ENCODE results near the gene MTRFR.

The MTRFR gene

DNA sequence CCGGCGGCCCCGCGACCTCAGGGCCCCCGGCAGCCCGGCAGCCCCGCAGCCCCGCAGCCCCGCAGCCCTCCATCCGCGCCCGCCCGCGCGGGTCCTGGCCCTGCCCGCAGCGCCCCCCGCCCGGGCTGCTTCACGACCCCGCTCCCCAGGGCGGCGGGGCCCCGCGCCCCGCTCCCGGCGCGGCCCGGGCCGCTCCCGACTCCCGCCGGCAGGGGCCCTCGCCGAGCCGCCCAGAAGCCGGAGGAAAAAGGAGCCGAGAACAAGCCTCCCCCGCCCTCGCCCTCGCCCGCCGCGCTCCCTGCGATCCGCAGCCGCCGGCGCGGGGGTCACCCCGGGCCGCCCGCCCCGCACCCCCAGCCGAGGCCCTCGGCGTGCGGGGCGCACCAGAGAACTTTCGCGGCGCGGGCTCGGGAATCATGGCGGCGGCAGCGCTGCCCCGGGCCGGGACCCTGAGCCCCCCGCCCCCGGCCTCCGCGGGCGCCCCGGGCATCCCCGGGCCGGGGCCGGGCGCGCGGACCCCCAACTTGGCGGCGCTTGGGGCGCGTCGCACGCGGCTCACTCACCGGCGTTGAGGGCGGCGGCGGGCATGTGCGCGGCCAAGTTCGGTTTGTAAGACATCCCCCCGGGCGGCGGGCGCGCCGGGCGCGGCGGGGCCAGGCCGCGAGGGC lies 37.9 kb downstream of the MTRFR start:
- peak overlapping the region; percentile 63 for H3K4me3 ChIP-seq (ENCODE audit: low read depth, low read length)
- no peak for DNase-seq (ENCODE audit: low read depth)
- peak; percentile 50 for TF ChIP-seq CTCF (IDR thresholded peaks at IDR 0.05; ENCODE audit: low read depth, low read length, missing control alignments)

DNA sequence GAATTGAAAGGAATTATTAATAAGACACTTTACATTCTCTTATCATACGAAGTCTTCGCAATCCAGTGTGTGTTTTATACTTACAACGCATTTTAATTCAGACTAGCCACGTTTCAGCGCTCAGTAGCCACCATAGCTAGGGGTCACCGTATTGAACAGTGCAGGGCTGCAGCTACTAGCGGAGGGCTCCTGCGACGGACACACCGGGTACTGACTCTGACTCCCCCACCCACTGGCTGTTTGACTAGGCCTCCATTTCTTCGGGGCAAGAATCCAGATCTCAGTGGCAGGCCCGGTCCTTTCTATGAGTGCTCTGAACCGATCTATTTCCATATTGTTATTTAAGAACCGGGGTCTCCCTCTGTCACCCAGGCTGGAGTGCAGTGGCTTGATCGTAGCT lies 39.9 kb downstream of the MTRFR start:
- no peak for TF ChIP-seq CTCF (IDR thresholded peaks at IDR 0.05; ENCODE audit: low read depth, low read length, missing control alignments)
- no peak for DNase-seq (ENCODE audit: low read depth)
- no peak overlapping the region for H3K4me3 ChIP-seq (ENCODE audit: low read depth, low read length)

DNA sequence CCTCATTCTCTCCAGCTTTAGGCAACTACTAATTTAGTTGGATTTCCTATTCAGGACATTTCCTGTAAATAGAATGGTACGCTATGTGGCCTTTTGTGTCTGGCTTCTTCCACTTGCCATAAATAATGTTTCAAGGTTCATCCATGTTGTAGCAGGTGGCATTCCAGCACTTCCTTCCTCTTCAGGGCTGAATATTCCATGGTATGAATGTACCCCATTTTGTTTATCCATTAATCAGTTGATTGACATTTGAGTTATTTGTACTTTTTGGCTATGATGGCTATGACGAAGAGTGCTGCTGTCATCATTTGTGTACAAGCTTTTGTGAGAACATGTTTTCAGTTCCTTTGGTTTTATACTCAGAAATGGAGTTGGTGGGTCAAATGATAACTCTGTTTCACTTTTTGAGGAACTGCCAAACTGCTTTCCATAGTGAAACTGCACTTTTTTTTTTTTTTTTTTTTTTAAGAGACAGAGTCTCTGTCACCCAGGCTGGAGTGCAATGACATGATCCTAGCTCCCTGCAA lies 44.9 kb downstream of the MTRFR start:
- no peak for TF ChIP-seq CTCF (IDR thresholded peaks at IDR 0.05; ENCODE audit: low read depth, low read length, missing control alignments)
- DNase-seq (ENCODE audit: low read depth): peak; percentile 87
- no peak overlapping the region for H3K4me3 ChIP-seq (ENCODE audit: low read depth, low read length)

- no peak for DNase-seq (ENCODE audit: low read depth)
- TF ChIP-seq CTCF (IDR thresholded peaks at IDR 0.05; ENCODE audit: low read depth, low read length, missing control alignments): no peak
- no peak overlapping the region for H3K4me3 ChIP-seq (ENCODE audit: low read depth, low read length)
Observed at GRCh38 chr12:123280971-123281370, 47.7 kb downstream of the MTRFR start.

- no peak for TF ChIP-seq CTCF (IDR thresholded peaks at IDR 0.05; ENCODE audit: low read depth, low read length, missing control alignments)
- no peak overlapping the region for H3K4me3 ChIP-seq (ENCODE audit: low read depth, low read length)
- no peak for DNase-seq (ENCODE audit: low read depth)
Observed at GRCh38 chr12:123282111-123282510, 48.9 kb downstream of the MTRFR start.

DNA sequence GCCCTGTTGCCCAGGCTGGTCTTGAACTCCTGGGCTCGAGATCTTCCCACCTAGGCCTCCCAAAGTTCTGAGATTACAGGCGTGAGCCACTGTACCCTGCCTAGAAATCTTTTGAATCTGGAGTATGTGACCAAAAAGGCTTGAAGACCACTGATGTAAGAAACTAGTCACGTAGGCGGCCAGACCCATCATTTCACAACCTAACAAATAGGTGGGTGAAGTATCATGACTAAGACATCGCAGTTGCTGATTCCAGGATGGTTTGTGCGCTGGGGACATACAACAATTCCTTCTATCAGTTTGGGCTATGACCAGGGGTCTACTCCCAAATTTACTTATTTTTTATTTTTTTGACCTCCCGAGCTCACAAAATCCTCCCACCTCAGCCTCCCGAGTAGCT lies 50.2 kb downstream of the MTRFR start:
- TF ChIP-seq CTCF (IDR thresholded peaks at IDR 0.05; ENCODE audit: low read depth, low read length, missing control alignments): no peak
- no peak for DNase-seq (ENCODE audit: low read depth)
- no peak overlapping the region for H3K4me3 ChIP-seq (ENCODE audit: low read depth, low read length)

- no peak overlapping the region for H3K4me3 ChIP-seq (ENCODE audit: low read depth, low read length)
- TF ChIP-seq CTCF (IDR thresholded peaks at IDR 0.05; ENCODE audit: low read depth, low read length, missing control alignments): no peak
- DNase-seq (ENCODE audit: low read depth): no peak
Observed at GRCh38 chr12:123284669-123285068, 51.4 kb downstream of the MTRFR start.

Measured in GM12864 (cell line).